A549 (cell line): ENCODE data around the gene DENND2D.

Source experiments
- CTCF ChIP-seq: fragments of >200 bp; sonication (Bioruptor Twin); formaldehyde crosslinking; IDR thresholded peaks from 3 replicates; pipeline ENCODE4 v1.5.1; 2016
- EP300 ChIP-seq, 2 experiments: fragments of >200 bp; sonication (Bioruptor Twin); formaldehyde crosslinking; IDR thresholded peaks; 2 replicates in 1 of 2; 3 replicates in 1 of 2; pipeline ENCODE4 v1.6.1; 2016 to 2017
- FOXS1 ChIP-seq: fragments of 250-450 bp; sonication (Bioruptor Pico); IDR thresholded peaks from 2 replicates; pipeline ENCODE4 v1.5.0; 2020; ENCODE audit warnings: mild to moderate bottlenecking, moderate library complexity
- GATA3 ChIP-seq: IDR thresholded peaks from 2 replicates; pipeline ENCODE4 v1.6.1; 2012; ENCODE audit warnings: borderline replicate concordance
- HEYL ChIP-seq: fragments of 250-450 bp; sonication (Bioruptor Pico); IDR thresholded peaks from 2 replicates; pipeline ENCODE4 v1.8.0; 2021; ENCODE audit warnings: mild to moderate bottlenecking, moderate library complexity
- JUN ChIP-seq, 2 experiments: fragments of >200 bp; sonication (Bioruptor Twin); formaldehyde crosslinking; IDR thresholded peaks; 2 replicates in 1 of 2; 3 replicates in 1 of 2; pipeline ENCODE4 v1.6.1; 2016 to 2017
- KDM1A ChIP-seq: fragments of 200-600 bp; sonication (generic); IDR thresholded peaks from 2 replicates; pipeline ENCODE4 v1.6.1; 2016; ENCODE audit warnings: low read depth, mild to moderate bottlenecking
- MAX ChIP-seq: IDR thresholded peaks from 2 replicates; pipeline ENCODE4 v1.6.1; 2012
- RAD21 ChIP-seq, 2 experiments: fragments of >200 bp in 1 of 2; sonication (Bioruptor Twin) in 1 of 2; formaldehyde crosslinking in 1 of 2; IDR thresholded peaks in 1 of 2; conservative IDR thresholded peaks in 1 of 2; 2 replicates in 1 of 2; 3 replicates in 1 of 2; pipeline ENCODE4 v1.6.1; 2012 to 2018; ENCODE audit warnings: inconsistent platforms in 1 of 2
- RCOR1 ChIP-seq: fragments of 150-350 bp; IDR thresholded peaks from 2 replicates; pipeline ENCODE4 v1.6.1; 2014; ENCODE audit warnings: antibody characterized with exemption, low read length, low read depth
- REST ChIP-seq: fragments of 200-600 bp; sonication (generic); IDR thresholded peaks from 2 replicates; pipeline ENCODE4 v1.6.1; 2016; ENCODE audit warnings: antibody characterized with exemption, mild to moderate bottlenecking, moderate library complexity
- RFX5 ChIP-seq: fragments of 450-650 bp; IDR thresholded peaks from 2 replicates; pipeline ENCODE4 v1.7.1; 2014; ENCODE audit warnings: antibody characterized with exemption, mild to moderate bottlenecking, moderate library complexity
- TP53 ChIP-seq: fragments of 250-450 bp; sonication (Bioruptor Pico); IDR thresholded peaks from 2 replicates; pipeline ENCODE4 v1.5.0; 2021; ENCODE audit warnings: mild to moderate bottlenecking, moderate library complexity
- TF ChIP-seq, protein P1 (sequence below): fragments of 450-650 bp; IDR thresholded peaks from 2 replicates; pipeline ENCODE4 v1.6.1; 2014; ENCODE audit warnings: antibody characterized with exemption

GRCh38 chr1:111221276-111221632 is 20.8 kb upstream of the DENND2D start:
- no peak for TF ChIP-seq MAX
- no peak for TF ChIP-seq JUN (IDR thresholded peaks at IDR 0.05)
- TF ChIP-seq REST = no peak
- TF ChIP-seq RAD21 (conservative IDR thresholded peaks at IDR 0.05 in 1 of 2, IDR thresholded peaks at IDR 0.05 in 1 of 2) = no peak
- TF ChIP-seq CTCF = no peak
- no peak for TF ChIP-seq EP300 (IDR thresholded peaks at IDR 0.05)
- TF ChIP-seq KDM1A = no peak
- no peak for TF ChIP-seq RCOR1
- no peak for TF ChIP-seq FOXS1 (CRISPR knock-in tag)
- TF ChIP-seq, protein P1, sequence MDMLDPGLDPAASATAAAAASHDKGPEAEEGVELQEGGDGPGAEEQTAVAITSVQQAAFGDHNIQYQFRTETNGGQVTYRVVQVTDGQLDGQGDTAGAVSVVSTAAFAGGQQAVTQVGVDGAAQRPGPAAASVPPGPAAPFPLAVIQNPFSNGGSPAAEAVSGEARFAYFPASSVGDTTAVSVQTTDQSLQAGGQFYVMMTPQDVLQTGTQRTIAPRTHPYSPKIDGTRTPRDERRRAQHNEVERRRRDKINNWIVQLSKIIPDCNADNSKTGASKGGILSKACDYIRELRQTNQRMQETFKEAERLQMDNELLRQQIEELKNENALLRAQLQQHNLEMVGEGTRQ = no peak
- TF ChIP-seq GATA3 = no peak
- no peak for TF ChIP-seq HEYL (CRISPR knock-in tag)
- no peak for TF ChIP-seq RFX5
- TF ChIP-seq TP53 (CRISPR knock-in tag) = no peak
